ENCODE measurements around the gene FPR3.

The FPR3 gene

GRCh38 chr19:51783372-51783771 is 11.6 kb upstream of the FPR3 start:
- TF ChIP-seq, protein P1, sequence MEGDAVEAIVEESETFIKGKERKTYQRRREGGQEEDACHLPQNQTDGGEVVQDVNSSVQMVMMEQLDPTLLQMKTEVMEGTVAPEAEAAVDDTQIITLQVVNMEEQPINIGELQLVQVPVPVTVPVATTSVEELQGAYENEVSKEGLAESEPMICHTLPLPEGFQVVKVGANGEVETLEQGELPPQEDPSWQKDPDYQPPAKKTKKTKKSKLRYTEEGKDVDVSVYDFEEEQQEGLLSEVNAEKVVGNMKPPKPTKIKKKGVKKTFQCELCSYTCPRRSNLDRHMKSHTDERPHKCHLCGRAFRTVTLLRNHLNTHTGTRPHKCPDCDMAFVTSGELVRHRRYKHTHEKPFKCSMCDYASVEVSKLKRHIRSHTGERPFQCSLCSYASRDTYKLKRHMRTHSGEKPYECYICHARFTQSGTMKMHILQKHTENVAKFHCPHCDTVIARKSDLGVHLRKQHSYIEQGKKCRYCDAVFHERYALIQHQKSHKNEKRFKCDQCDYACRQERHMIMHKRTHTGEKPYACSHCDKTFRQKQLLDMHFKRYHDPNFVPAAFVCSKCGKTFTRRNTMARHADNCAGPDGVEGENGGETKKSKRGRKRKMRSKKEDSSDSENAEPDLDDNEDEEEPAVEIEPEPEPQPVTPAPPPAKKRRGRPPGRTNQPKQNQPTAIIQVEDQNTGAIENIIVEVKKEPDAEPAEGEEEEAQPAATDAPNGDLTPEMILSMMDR (conservative IDR thresholded peaks at IDR 0.05; ENCODE audit: low read depth, low read length) = peak; percentile 41
- no peak for DNase-seq (ENCODE audit: low read depth)

DNA sequence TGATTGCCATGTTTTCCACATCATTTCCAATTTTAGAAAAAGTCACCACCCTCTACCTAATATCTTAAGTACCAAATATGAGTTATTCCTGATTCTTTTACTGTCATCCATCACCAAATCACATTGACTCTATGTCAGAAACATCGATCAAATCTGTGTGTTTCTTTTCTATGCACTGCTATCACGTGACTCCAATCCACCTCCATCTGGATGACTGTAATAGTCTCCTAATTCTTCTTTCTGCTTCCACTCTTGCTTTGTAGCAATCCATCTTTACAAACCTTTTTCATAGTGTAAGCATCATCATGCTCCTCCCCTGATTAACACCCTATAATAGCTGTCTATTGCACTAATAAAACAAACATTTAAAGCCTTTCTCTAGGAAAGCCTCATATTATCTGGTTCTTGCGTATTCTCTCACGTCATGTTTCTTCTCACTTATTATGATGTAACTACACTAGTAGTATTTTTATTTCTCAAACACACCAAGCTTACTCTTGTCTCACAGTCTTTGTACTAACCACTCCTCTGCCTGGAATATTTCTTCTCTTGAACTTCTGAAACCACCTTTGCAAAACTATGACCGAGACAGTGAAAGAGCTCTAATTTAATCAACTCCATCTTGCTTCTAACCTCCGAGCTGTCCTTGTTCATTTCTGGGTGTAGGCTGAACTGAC is 10.7 kb upstream of the FPR3 start:
- no peak for DNase-seq (ENCODE audit: low read depth)
- no peak overlapping the region for H3K4me3 ChIP-seq (ENCODE audit: low read length)
- TF ChIP-seq, protein P1 (conservative IDR thresholded peaks at IDR 0.05; ENCODE audit: low read depth, low read length) = no peak

More at GRCh38 chr19:51783372-51783771, 11.6 kb upstream of the FPR3 start:
- no peak overlapping the region for H3K4me3 ChIP-seq (ENCODE audit: low read length)

DNA sequence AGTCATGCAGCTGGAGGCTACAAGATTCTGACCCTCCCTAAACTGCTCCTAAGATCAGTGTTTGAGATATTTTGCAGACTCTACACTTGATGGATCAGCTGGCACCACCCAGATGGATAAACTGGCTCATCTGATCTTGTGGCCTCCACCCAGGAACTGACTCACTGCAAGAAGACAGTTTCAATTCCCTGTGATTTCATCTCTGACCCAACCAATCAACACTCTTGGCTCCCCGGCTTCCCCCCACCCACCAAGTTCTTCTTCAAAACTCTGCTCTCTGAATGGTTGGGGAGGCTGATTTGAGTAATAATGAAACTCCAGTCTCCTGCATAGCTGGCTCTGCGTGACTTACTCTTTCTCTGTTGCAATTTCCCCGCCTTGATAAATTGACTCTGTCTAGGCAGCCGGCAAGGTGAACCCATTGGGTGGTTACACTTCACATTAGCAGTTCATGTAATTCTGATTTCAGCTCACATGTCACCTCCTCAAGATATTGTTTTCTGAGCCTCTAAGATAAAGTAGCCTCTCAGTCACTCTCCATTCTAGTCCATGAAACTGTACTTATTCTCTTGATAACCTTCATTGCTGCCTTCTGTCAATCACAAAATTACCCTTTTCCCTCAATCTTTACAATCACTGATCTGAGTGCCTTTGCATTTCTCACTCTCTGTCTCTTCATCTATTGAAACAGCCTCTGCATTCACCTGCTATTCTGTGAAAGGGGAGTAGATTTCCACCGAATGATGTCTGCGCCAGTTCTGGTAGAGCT is 9.9 kb upstream of the FPR3 start:
- DNase-seq (ENCODE audit: low read depth) = no peak
- TF ChIP-seq, protein P1 (conservative IDR thresholded peaks at IDR 0.05; ENCODE audit: low read depth, low read length) = no peak

GRCh38 chr19:51786646-51787494 is 8.1 kb upstream of the FPR3 start:
- DNase-seq (ENCODE audit: low read depth) = no peak
- TF ChIP-seq, protein P1 (conservative IDR thresholded peaks at IDR 0.05; ENCODE audit: low read depth, low read length) = no peak
- no peak overlapping the region for H3K4me3 ChIP-seq (ENCODE audit: low read length)

More for the DNA sequence above, 9.9 kb upstream of the FPR3 start:
- no peak overlapping the region for H3K4me3 ChIP-seq (ENCODE audit: low read length)

GRCh38 chr19:51788029-51788428 is 6.9 kb upstream of the FPR3 start:
- TF ChIP-seq, protein P1 (conservative IDR thresholded peaks at IDR 0.05; ENCODE audit: low read depth, low read length) = no peak

DNA sequence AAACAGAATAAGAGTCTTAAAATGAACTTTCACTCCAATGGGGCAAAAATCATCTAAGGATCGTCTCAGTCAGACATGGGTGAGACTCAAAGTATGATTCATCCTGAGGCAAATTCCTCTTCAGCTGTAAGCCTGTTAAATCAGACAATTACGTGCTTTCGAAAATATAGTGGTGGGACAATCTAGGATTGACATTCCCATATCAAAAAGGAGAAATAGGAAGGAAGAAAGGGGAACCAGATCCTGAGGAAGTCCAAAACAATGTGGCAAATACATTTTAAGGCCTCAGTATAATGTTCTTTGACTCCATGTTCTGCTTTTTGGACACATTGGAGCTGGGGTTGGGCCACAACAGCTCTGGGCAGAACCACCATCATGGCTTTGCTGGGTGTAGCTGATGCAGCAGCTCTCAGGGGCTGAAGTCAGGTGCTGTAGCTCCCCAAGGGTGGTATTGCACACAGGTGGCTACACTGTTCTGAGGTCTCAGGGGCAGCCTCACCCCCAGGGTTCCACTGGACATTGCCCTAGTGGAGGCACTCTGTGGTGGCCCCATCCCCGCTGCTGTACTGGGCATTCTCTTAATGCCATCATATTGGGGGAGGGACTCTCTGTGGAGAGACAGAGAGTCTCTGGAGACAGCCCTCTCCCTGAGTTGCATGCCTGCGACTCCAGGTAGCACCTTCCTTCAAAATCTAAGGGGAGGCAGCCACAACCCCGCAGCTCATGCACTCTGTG is 5.7 kb upstream of the FPR3 start:
- no peak for DNase-seq (ENCODE audit: low read depth)
- no peak overlapping the region for H3K4me3 ChIP-seq (ENCODE audit: low read length)
- TF ChIP-seq, protein P1 (conservative IDR thresholded peaks at IDR 0.05; ENCODE audit: low read depth, low read length) = no peak

More at GRCh38 chr19:51788029-51788428, 6.9 kb upstream of the FPR3 start:
- DNase-seq (ENCODE audit: low read depth) = no peak
- H3K4me3 ChIP-seq (ENCODE audit: low read length) = no peak overlapping the region
